ENCODE data around the gene RIOK2.
A peak's percentile ranks its signal among the peaks of the same experiment; 100 is the strongest.

RIOK2 gene

GRCh38 chr5:97163790-97164285 lies 19.2 kb downstream of the RIOK2 start:
- H3K9ac ChIP-seq, result no peak overlapping the region
- peaks cover 0 to 17% (median 6%) of the 10 kb centered on the region in 11 experiments; a peak in 7 of 22 replicates for H4K20me1 ChIP-seq
- no peak overlapping the region for H3K4me2 ChIP-seq
- H3K4me1 ChIP-seq, result peaks cover 0 to 13% (median 7%) of the 10 kb centered on the region in 10 experiments; a peak in 10 of 20 replicates
- H3K27me3 ChIP-seq, result no peaks in the 10 kb centered on the region
- peaks cover 85 to 100% (median 93%) of the 10 kb centered on the region in 11 experiments for H3K36me3 ChIP-seq
- no peak overlapping the region for H3K4me3 ChIP-seq
- peaks cover 10 to 12% (median 10%) of the 10 kb centered on the region in 11 experiments for H3K9me3 ChIP-seq (replicated peaks in 1 of 11)
- no peak for TF ChIP-seq Cebpa-rat (IDR thresholded peaks at IDR 0.05)
- H3K27ac ChIP-seq, result no peak overlapping the region

GRCh38 chr5:97163360-97163764 lies 19.7 kb downstream of the RIOK2 start:
- Histone ChIP-seq H3K36me3 (peaks cover 85 to 100% (median 93%) of the 10 kb centered on the region in 11 experiments), H3K27ac (no peak overlapping the region), H3K9me3 (replicated peaks in 1 of 11) (peaks cover 14 to 17% (median 15%) of the 10 kb centered on the region in 11 experiments), H3K4me2 (no peak overlapping the region), H3K27me3 (no peaks in the 10 kb centered on the region), H3K4me3 (no peak overlapping the region), H3K4me1 (peaks cover 0 to 13% (median 7%) of the 10 kb centered on the region in 10 experiments; a peak in 10 of 20 replicates), H4K20me1 (peaks cover 0 to 17% (median 6%) of the 10 kb centered on the region in 11 experiments; a peak in 7 of 22 replicates), H3K9ac (no peak overlapping the region)
- no peak for TF ChIP-seq Cebpa-rat (IDR thresholded peaks at IDR 0.05)

GRCh38 chr5:97162045-97162444 lies 21.0 kb downstream of the RIOK2 start:
- H3K4me1 ChIP-seq, result peaks cover 0 to 4% (median 0%) of the 10 kb centered on the region in 10 experiments; a peak in 7 of 20 replicates
- H3K4me2 ChIP-seq, result no peak overlapping the region
- peaks cover 27 to 30% (median 28%) of the 10 kb centered on the region in 11 experiments for H3K9me3 ChIP-seq (replicated peaks in 1 of 11)
- no peaks in the 10 kb centered on the region for H3K27me3 ChIP-seq
- no peak for TF ChIP-seq Cebpa-rat (IDR thresholded peaks at IDR 0.05)
- no peak overlapping the region for H3K27ac ChIP-seq
- no peak overlapping the region for H3K4me3 ChIP-seq
- peaks cover 0 to 17% (median 6%) of the 10 kb centered on the region in 11 experiments; a peak in 6 of 22 replicates for H4K20me1 ChIP-seq
- H3K36me3 ChIP-seq, result peaks cover 83 to 94% (median 88%) of the 10 kb centered on the region in 11 experiments
- no peak overlapping the region for H3K9ac ChIP-seq

- Histone ChIP-seq H4K20me1 (peaks cover 0 to 5% (median 0%) of the 10 kb centered on the region in 11 experiments; a peak in 1 of 22 replicates), H3K9ac (no peak overlapping the region), H3K27me3 (no peaks in the 10 kb centered on the region), H3K27ac (no peak overlapping the region), H3K9me3 (replicated peaks in 1 of 11) (peaks cover 33 to 40% (median 39%) of the 10 kb centered on the region in 11 experiments), H3K36me3 (peaks cover 46 to 54% (median 50%) of the 10 kb centered on the region in 11 experiments), H3K4me3 (no peak overlapping the region), H3K4me1 (no peaks in the 10 kb centered on the region), H3K4me2 (no peak overlapping the region)
- TF ChIP-seq Cebpa-rat (IDR thresholded peaks at IDR 0.05), result no peak
Observed at GRCh38 chr5:97157689-97158088, 25.4 kb downstream of the RIOK2 start.

GRCh38 chr5:97151370-97151769 lies 31.7 kb downstream of the RIOK2 start:
- Histone ChIP-seq H3K27me3 (no peaks in the 10 kb centered on the region), H3K4me2 (no peak overlapping the region), H3K9ac (no peak overlapping the region), H3K9me3 (replicated peaks in 1 of 11) (peaks cover 0 to 4% (median 3%) of the 10 kb centered on the region in 11 experiments; a peak in 10 of 22 replicates), H4K20me1 (no peaks in the 10 kb centered on the region), H3K4me1 (no peaks in the 10 kb centered on the region), H3K4me3 (no peak overlapping the region), H3K36me3 (no peaks in the 10 kb centered on the region), H3K27ac (no peak overlapping the region)
- TF ChIP-seq Cebpa-rat (IDR thresholded peaks at IDR 0.05), result no peak

- no peaks in the 10 kb centered on the region for H3K9me3 ChIP-seq (replicated peaks in 1 of 11)
- no peak overlapping the region for H3K4me3 ChIP-seq
- no peak overlapping the region for H3K4me2 ChIP-seq
- H3K9ac ChIP-seq, result no peak overlapping the region
- H3K27me3 ChIP-seq, result no peaks in the 10 kb centered on the region
- no peaks in the 10 kb centered on the region for H3K36me3 ChIP-seq
- no peaks in the 10 kb centered on the region for H3K4me1 ChIP-seq
- H3K27ac ChIP-seq, result no peak overlapping the region
- no peak for TF ChIP-seq Cebpa-rat (IDR thresholded peaks at IDR 0.05)
- no peaks in the 10 kb centered on the region for H4K20me1 ChIP-seq
Observed at GRCh38 chr5:97150401-97150800, 32.6 kb downstream of the RIOK2 start.

- H3K27ac ChIP-seq, result no peak overlapping the region
- no peaks in the 10 kb centered on the region for H4K20me1 ChIP-seq
- no peak overlapping the region for H3K9ac ChIP-seq
- no peaks in the 10 kb centered on the region for H3K4me1 ChIP-seq
- H3K27me3 ChIP-seq, result no peaks in the 10 kb centered on the region
- H3K36me3 ChIP-seq, result no peaks in the 10 kb centered on the region
- H3K4me3 ChIP-seq, result no peak overlapping the region
- H3K9me3 ChIP-seq (replicated peaks in 1 of 11), result no peaks in the 10 kb centered on the region
- H3K4me2 ChIP-seq, result no peak overlapping the region
- peak in 1 of 11 experiments; percentile 54; a peak in 1 of 22 replicates for TF ChIP-seq Cebpa-rat (IDR thresholded peaks at IDR 0.05)
Observed at GRCh38 chr5:97149709-97150108, 33.3 kb downstream of the RIOK2 start.

GRCh38 chr5:97148288-97148687 lies 34.8 kb downstream of the RIOK2 start:
- no peak overlapping the region for H3K9ac ChIP-seq
- H3K9me3 ChIP-seq (replicated peaks in 1 of 11), result no peaks in the 10 kb centered on the region
- H3K4me3 ChIP-seq, result no peak overlapping the region
- no peak overlapping the region for H3K27ac ChIP-seq
- no peaks in the 10 kb centered on the region for H3K36me3 ChIP-seq
- no peaks in the 10 kb centered on the region for H3K27me3 ChIP-seq
- no peak overlapping the region for H3K4me2 ChIP-seq
- H3K4me1 ChIP-seq, result no peaks in the 10 kb centered on the region
- TF ChIP-seq Cebpa-rat (IDR thresholded peaks at IDR 0.05), result no peak
- H4K20me1 ChIP-seq, result no peaks in the 10 kb centered on the region

GRCh38 chr5:97143704-97144103 lies 39.3 kb downstream of the RIOK2 start:
- Histone ChIP-seq H3K4me3 (no peak overlapping the region), H3K27me3 (no peaks in the 10 kb centered on the region), H3K4me1 (no peaks in the 10 kb centered on the region), H3K9ac (no peak overlapping the region), H3K36me3 (no peaks in the 10 kb centered on the region), H3K4me2 (no peak overlapping the region), H3K27ac (no peak overlapping the region), H4K20me1 (no peaks in the 10 kb centered on the region), H3K9me3 (replicated peaks in 1 of 11) (no peaks in the 10 kb centered on the region)
- TF ChIP-seq Cebpa-rat (IDR thresholded peaks at IDR 0.05), result no peak
